ENCODE data around the gene RAD54L. TPM values are rescaled to one million over a fixed set of nuclear protein-coding genes. Genes with fewer than 3 reads are reported as not detected.
A peak's percentile ranks its signal among the peaks of the same experiment; 100 is the strongest.

The RAD54L gene
- polyA plus RNA-seq (1.1 TPM in 1 of 2 replicates, not detected in the other), polyA minus RNA-seq (0.46 and 0.97 TPM in 2 replicates)

GRCh38 chr1:46247436-46248121, at the start of gene RAD54L:
Gene RAD54L (plus strand): TSS chr1:46247763. CDS start chr1:46248406, 643 bp downstream.
- peak within 1 kb of the TSS; percentile 39 for H3K27ac ChIP-seq (ENCODE audit: low read length)
- no peaks in the 10 kb centered on the region for H3F3A ChIP-seq (ENCODE audit: insufficient read depth, low read length, poor library complexity, severe bottlenecking)
- H4K20me1 ChIP-seq (ENCODE audit: insufficient read depth) = no peaks in the 10 kb centered on the region
- H3K36me3 ChIP-seq (ENCODE audit: insufficient read depth, low read length) = no peaks in the 10 kb centered on the region
- H3K27me3 ChIP-seq (ENCODE audit: insufficient read depth, low read depth, low read length) = no peaks in the 10 kb centered on the region
- H3K4me2 ChIP-seq (ENCODE audit: low read length) = peak within 1 kb of the TSS; percentile 60
- no peaks in the 10 kb centered on the region for H3K9me3 ChIP-seq (ENCODE audit: low read length)
- H3K4me3 ChIP-seq (ENCODE audit: low read length) = peak within 1 kb of the TSS; percentile 77
- TF ChIP-seq SMC3 (conservative IDR thresholded peaks at IDR 0.05; ENCODE audit: poor library complexity) = no peak
- TF ChIP-seq EZH2 (IDR thresholded peaks at IDR 0.05; ENCODE audit: borderline replicate concordance, insufficient read depth, low read length, poor library complexity, severe bottlenecking) = no peak
- no peak for TF ChIP-seq RAD21 (conservative IDR thresholded peaks at IDR 0.05)
- TF ChIP-seq POLR2AphosphoS5 (IDR thresholded peaks at IDR 0.05) = peak; percentile 63
- TF ChIP-seq TAF1 (IDR thresholded peaks at IDR 0.05; ENCODE audit: low read depth) = no peak
- no peak for TF ChIP-seq CTCF (IDR thresholded peaks at IDR 0.05; ENCODE audit: poor library complexity, severe bottlenecking)
- peak; percentile 99 for TF ChIP-seq MXI1 (conservative IDR thresholded peaks at IDR 0.05; ENCODE audit: poor library complexity, severe bottlenecking)
- no peak for TF ChIP-seq EP300 (conservative IDR thresholded peaks at IDR 0.05; ENCODE audit: poor library complexity, severe bottlenecking)
- TF ChIP-seq REST (IDR thresholded peaks at IDR 0.05; ENCODE audit: borderline replicate concordance) = no peak
- H2AFZ ChIP-seq (ENCODE audit: low read depth, low read length) = peak within 1 kb of the TSS; percentile 49
- no peaks in the 10 kb centered on the region for H3K9me2 ChIP-seq (ENCODE audit: insufficient read depth, low read length)
- H3K79me2 ChIP-seq (replicated peaks; ENCODE audit: insufficient read depth, low read length) = no peaks in the 10 kb centered on the region
- peak within 1 kb of the TSS; percentile 46 for H3K9ac ChIP-seq (ENCODE audit: low read length)

DNA sequence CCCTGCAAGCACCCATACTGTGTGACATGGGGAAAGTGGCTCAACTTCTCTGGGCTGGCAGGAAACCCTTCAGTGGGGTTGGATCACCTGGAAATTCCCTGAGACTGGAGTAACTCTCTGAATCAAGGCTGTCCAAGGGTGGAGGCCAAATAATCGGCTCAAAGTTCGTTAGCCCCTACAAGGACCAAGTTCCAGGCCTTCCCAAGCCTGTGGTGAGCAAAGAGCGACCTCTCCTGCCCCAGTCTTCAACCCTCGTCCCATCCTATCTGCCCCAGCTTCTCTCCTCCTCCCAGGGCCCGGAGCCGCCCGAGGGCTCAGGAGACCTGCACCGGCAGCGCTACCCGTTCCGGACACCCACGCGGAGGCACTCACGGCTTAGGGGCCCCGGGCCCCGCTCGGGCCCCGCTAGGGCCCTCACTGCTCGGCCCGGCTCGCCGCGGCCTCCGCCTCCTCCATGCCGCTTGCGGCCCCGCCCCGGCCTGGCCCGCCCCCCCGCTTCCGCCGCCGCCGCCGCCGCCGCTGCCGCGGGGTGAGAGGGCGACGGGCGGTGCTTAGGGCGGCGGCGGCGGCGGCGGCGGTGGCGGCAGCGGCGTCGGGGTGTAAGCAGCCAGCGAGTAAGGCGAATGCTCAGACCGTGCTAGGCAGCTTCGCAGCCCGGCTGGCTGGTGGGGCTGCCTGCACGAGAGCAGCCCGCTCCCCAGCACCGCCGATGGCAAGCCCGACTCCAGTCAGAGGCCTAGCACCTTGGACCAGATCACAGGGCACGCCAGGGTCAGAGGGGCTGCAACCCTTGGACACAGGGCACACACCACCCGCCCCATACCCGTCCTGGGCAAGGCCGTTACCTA, 49.4 kb upstream of the RAD54L start, which contains the start of gene POMGNT1:
Gene POMGNT1 (minus strand): TSS at position 471 of the 848 bp plus-strand sequence. CDS start 613 bp downstream, outside the sequence.
- Histone ChIP-seq H3K27ac (ENCODE audit: low read length) (peak within 1 kb of the TSS; percentile 55), H2AFZ (ENCODE audit: low read depth, low read length) (peak within 1 kb of the TSS; percentile 90)
- TF ChIP-seq RAD21 (conservative IDR thresholded peaks at IDR 0.05) (no peak), EP300 (conservative IDR thresholded peaks at IDR 0.05; ENCODE audit: poor library complexity, severe bottlenecking) (no peak), REST (IDR thresholded peaks at IDR 0.05; ENCODE audit: borderline replicate concordance) (peak; percentile 49), POLR2AphosphoS5 (IDR thresholded peaks at IDR 0.05) (peak; percentile 83), SMC3 (conservative IDR thresholded peaks at IDR 0.05; ENCODE audit: poor library complexity) (no peak), TAF1 (IDR thresholded peaks at IDR 0.05; ENCODE audit: low read depth) (peak; percentile 49), CTCF (IDR thresholded peaks at IDR 0.05; ENCODE audit: poor library complexity, severe bottlenecking) (peak; percentile 27), MXI1 (conservative IDR thresholded peaks at IDR 0.05; ENCODE audit: poor library complexity, severe bottlenecking) (peak; percentile 59), EZH2 (IDR thresholded peaks at IDR 0.05; ENCODE audit: borderline replicate concordance, insufficient read depth, low read length, poor library complexity, severe bottlenecking) (no peak)

More for the DNA sequence above, 49.4 kb upstream of the RAD54L start, which contains the start of gene POMGNT1:
- peak within 1 kb of the TSS; percentile 84 for H3K4me3 ChIP-seq (ENCODE audit: low read length)
- H3F3A ChIP-seq (ENCODE audit: insufficient read depth, low read length, poor library complexity, severe bottlenecking) = no peaks in the 10 kb centered on the region
- H3K79me2 ChIP-seq (replicated peaks; ENCODE audit: insufficient read depth, low read length) = no peaks in the 10 kb centered on the region
- H3K9me2 ChIP-seq (ENCODE audit: insufficient read depth, low read length) = no peaks in the 10 kb centered on the region
- H3K27me3 ChIP-seq (ENCODE audit: insufficient read depth, low read depth, low read length) = peaks cover 6% of the 10 kb centered on the region
- no peaks in the 10 kb centered on the region for H3K9me3 ChIP-seq (ENCODE audit: low read length)
- H3K36me3 ChIP-seq (ENCODE audit: insufficient read depth, low read length) = no peaks in the 10 kb centered on the region
- H3K9ac ChIP-seq (ENCODE audit: low read length) = peak within 1 kb of the TSS; percentile 81
- peak within 1 kb of the TSS; percentile 76 for H3K4me2 ChIP-seq (ENCODE audit: low read length)
- H4K20me1 ChIP-seq (ENCODE audit: insufficient read depth) = no peaks in the 10 kb centered on the region
